Right atrium auricular region (tissue), 2 donors: Measurements from ENCODE around the gene USP37. TPM values are rescaled to one million over a fixed set of nuclear protein-coding genes. Genes with fewer than 3 reads are reported as not detected.

Source experiments
- DNase-seq: peaks from one replicate; pipeline ENCODE4 v3.0.0-alpha.2; 2019; ENCODE audit warnings: low spot score
- H3K27ac ChIP-seq, 2 donors: fragments of 200-600 bp; sonication (generic); 1 replicate in 1 of 2; 2 replicates in 1 of 2; pipeline ENCODE4 v1.5.1; 2016 to 2019
- H3K27me3 ChIP-seq, 2 donors: fragments of 200-600 bp; sonication (generic); one replicate each; pipeline versions ENCODE4 v1.5.1 to v1.6.0; 2017 to 2019
- H3K36me3 ChIP-seq: fragments of 200-600 bp; sonication (generic); one replicate; pipeline ENCODE4 v1.5.1; 2016
- H3K4me1 ChIP-seq, 2 donors: fragments of 200-600 bp; sonication (generic); one replicate each; pipeline versions ENCODE4 v1.5.1 to v1.6.0; 2017 to 2019
- H3K4me3 ChIP-seq, 2 donors: fragments of 200-600 bp; sonication (generic); 1 replicate in 1 of 2; 2 replicates in 1 of 2; pipeline ENCODE4 v1.5.1; 2017 to 2019; ENCODE audit warnings: mild to moderate bottlenecking in 1 of 2, moderate library complexity in 1 of 2
- H3K9me3 ChIP-seq, 2 donors: fragments of 200-600 bp; sonication (generic); one replicate each; pipeline ENCODE4 v1.5.1; 2019
- total RNA-seq, 2 donors: library from RNA; depleted of rRNA; stranded (reverse); fragments of >200 nt; gene quantifications; one replicate each; pipeline ENCODE4 v1.1.0, GENCODE V29; 2016
- TF ChIP-seq, protein P1 (sequence below), 2 donors: fragments of 200-600 bp; sonication (generic); IDR thresholded peaks; one replicate each; pipeline ENCODE4 v1.5.1; 2019; ENCODE audit warnings: antibody characterized with exemption in 2 of 2

USP37 gene
- total RNA-seq, 2 donors from 2014 or later, result 5.2 to 5.3 TPM

GRCh38 chr2:218405746-218406208 lies 162.4 kb downstream of the USP37 start:
- no peak for DNase-seq
- Histone ChIP-seq H3K27ac (peak overlapping the region; percentile 88 to 90), H3K4me1 (peaks cover 0 to 59% of the 10 kb centered on the region in 2 donors), H3K4me3 (peak overlapping the region; percentile 30 to 55), H3K9me3 (no peaks in the 10 kb centered on the region), H3K27me3 (no peaks in the 10 kb centered on the region), H3K36me3 (peaks cover 36% of the 10 kb centered on the region)
- TF ChIP-seq, protein P1, sequence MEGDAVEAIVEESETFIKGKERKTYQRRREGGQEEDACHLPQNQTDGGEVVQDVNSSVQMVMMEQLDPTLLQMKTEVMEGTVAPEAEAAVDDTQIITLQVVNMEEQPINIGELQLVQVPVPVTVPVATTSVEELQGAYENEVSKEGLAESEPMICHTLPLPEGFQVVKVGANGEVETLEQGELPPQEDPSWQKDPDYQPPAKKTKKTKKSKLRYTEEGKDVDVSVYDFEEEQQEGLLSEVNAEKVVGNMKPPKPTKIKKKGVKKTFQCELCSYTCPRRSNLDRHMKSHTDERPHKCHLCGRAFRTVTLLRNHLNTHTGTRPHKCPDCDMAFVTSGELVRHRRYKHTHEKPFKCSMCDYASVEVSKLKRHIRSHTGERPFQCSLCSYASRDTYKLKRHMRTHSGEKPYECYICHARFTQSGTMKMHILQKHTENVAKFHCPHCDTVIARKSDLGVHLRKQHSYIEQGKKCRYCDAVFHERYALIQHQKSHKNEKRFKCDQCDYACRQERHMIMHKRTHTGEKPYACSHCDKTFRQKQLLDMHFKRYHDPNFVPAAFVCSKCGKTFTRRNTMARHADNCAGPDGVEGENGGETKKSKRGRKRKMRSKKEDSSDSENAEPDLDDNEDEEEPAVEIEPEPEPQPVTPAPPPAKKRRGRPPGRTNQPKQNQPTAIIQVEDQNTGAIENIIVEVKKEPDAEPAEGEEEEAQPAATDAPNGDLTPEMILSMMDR (IDR thresholded peaks at IDR 0.05), result no peak

DNA sequence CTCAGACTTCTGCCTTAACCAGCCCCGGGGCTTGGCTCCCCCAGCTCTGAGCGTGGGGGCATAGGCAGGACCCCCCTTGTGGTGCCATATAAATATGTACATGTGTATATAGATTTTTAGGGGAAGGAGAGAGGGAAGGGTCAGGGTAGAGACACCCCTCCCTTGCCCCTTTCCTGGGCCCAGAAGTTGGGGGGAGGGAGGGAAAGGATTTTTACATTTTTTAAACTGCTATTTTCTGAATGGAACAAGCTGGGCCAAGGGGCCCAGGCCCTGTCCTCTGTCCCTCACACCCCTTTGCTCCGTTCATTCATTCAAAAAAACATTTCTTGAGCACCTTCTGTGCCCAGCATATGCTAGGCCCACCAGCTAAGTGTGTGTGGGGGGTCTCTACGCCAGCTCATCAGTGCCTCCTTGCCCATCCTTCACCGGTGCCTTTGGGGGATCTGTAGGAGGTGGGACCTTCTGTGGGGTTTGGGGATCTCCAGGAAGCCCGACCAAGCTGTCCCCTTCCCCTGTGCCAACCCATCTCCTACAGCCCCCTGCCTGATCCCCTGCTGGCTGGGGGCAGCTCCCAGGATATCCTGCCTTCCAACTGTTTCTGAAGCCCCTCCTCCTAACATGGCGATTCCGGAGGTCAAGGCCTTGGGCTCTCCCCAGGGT lies 162.9 kb downstream of the USP37 start:
- Histone ChIP-seq H3K4me1 (peaks cover 0 to 61% of the 10 kb centered on the region in 2 donors), H3K4me3 (peak overlapping the region in 1 of 2 donors; percentile 55)
- DNase-seq, result no peak

GRCh38 chr2:218404351-218405085 lies 163.6 kb downstream of the USP37 start:
- Histone ChIP-seq H3K9me3 (no peaks in the 10 kb centered on the region), H3K4me1 (peaks cover 0 to 61% of the 10 kb centered on the region in 2 donors), H3K36me3 (peaks cover 36% of the 10 kb centered on the region), H3K27me3 (no peaks in the 10 kb centered on the region), H3K4me3 (no peak overlapping the region), H3K27ac (peak overlapping the region; percentile 88 to 90)
- DNase-seq, result no peak
- TF ChIP-seq, protein P1 (IDR thresholded peaks at IDR 0.05), result no peak

More for the DNA sequence above, 162.9 kb downstream of the USP37 start:
- Histone ChIP-seq H3K9me3 (no peaks in the 10 kb centered on the region), H3K27ac (peak overlapping the region; percentile 88 to 90), H3K36me3 (peaks cover 36% of the 10 kb centered on the region), H3K27me3 (no peaks in the 10 kb centered on the region)
- TF ChIP-seq, protein P1 (IDR thresholded peaks at IDR 0.05), result no peak

DNA sequence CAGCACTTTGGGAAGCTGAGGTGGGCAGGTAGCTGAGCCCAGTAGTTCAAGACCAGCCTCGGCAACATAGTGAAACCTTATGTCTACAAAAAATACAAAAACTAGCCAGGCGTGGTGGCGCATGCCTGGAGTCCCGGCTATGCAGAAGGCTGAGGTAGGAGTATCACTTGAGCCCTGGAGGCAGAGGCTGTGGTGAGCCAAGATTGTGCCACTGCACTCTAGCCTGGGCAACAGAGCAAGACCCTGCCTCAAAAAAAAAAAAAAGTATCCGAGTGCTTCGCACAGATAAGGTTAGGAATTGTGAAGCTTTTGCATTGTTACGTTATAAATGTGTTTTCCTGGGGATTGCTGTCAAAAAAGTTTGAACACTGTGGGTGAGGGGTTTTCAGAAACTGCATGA lies 164.3 kb downstream of the USP37 start:
- H3K4me1 ChIP-seq, result peaks cover 0 to 66% of the 10 kb centered on the region in 2 donors
- H3K27me3 ChIP-seq, result no peaks in the 10 kb centered on the region
- DNase-seq, result no peak
- peak overlapping the region in 1 of 2 donors; percentile 88 for H3K27ac ChIP-seq
- H3K4me3 ChIP-seq, result no peak overlapping the region
- TF ChIP-seq, protein P1 (IDR thresholded peaks at IDR 0.05), result no peak
- peaks cover 36% of the 10 kb centered on the region for H3K36me3 ChIP-seq
- no peaks in the 10 kb centered on the region for H3K9me3 ChIP-seq

DNA sequence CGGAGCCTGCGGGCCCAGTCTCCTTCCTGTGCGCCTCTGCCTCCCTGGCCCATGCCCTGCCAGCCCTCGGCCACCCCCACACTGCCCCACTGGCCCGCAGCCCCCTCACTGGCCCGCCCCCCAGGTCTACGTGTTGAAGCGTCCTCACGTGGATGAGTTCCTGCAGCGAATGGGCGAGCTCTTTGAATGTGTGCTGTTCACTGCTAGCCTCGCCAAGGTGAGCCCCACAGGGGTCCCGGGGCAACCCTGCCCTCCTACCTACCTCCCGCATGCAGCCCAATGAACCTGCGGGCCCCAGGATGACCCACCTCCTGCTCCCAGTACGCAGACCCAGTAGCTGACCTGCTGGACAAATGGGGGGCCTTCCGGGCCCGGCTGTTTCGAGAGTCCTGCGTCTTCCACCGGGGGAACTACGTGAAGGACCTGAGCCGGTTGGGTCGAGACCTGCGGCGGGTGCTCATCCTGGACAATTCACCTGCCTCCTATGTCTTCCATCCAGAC lies 165.2 kb downstream of the USP37 start:
- H3K9me3 ChIP-seq, result no peaks in the 10 kb centered on the region
- H3K27me3 ChIP-seq, result no peaks in the 10 kb centered on the region
- peaks cover 36% of the 10 kb centered on the region for H3K36me3 ChIP-seq
- H3K4me3 ChIP-seq, result no peak overlapping the region
- H3K4me1 ChIP-seq, result peaks cover 0 to 72% of the 10 kb centered on the region in 2 donors
- TF ChIP-seq, protein P1 (IDR thresholded peaks at IDR 0.05), result no peak
- peak overlapping the region in 1 of 2 donors; percentile 98 for H3K27ac ChIP-seq
- no peak for DNase-seq
